ENCODE measurements around the gene UBAC1.

Gene UBAC1

GRCh38 chr9:136007276-136007933 is 46.2 kb upstream of the UBAC1 start:
- CTCF ChIA-PET, result interaction anchor here (0.6 kb wide), 1 partner anchor 15 kb away, joined by 3 read pairs; no protein-coding TSS in a partner anchor
- peaks cover 0 to 31% (median 8%) of the 10 kb centered on the region in 4 experiments for H3K36me3 ChIP-seq (ENCODE audit: control insufficient read depth in 4 of 4, insufficient read depth in 4 of 4, low read length in 3 of 4)
- WGBS (ENCODE audit: insufficient coverage), result 87% methylated on average over 33 of the region's 36 CpGs

DNA sequence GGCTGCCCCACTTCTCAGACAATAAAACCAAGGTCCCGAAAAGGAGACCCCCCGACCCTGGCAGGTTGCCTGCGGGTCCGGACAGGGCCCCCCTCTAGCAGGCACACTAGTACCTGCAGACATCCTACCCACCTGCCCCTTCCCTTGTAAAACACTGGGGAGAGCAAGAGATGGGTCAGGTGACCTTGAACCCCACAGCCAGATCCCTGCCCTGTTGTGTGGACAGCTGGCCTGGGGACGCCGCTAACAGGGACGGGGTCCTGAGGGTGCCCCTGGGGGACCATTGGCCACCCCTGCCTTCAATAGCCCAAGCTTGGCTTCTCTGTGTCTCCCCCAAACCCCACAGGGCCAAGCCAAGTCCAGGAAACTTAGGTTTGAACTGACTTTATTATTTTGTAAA is 45.0 kb upstream of the UBAC1 start:
- 100% methylated on average over 4 of the region's 7 CpGs for WGBS (ENCODE audit: insufficient coverage)
- peaks cover 0 to 19% (median 5%) of the 10 kb centered on the region in 4 experiments for H3K36me3 ChIP-seq (ENCODE audit: control insufficient read depth in 4 of 4, insufficient read depth in 4 of 4, low read length in 3 of 4)
- CTCF ChIA-PET, result no interaction called here
- no peak for DNase-seq
- H3K9me3 ChIP-seq (ENCODE audit: control extremely low read depth in 1 of 5, control insufficient read depth in 4 of 5, insufficient read depth in 2 of 5, low read depth in 1 of 5, low read length in 4 of 5), result no peaks in the 10 kb centered on the region
- H3K4me3 ChIP-seq (ENCODE audit: control insufficient read depth in 1 of 7, extremely low read depth in 1 of 7, insufficient read depth in 4 of 7, low read depth in 2 of 7, low read length in 6 of 7), result no peak overlapping the region
- no peak overlapping the region for H3K27ac ChIP-seq (ENCODE audit: insufficient read depth in 1 of 2, low read depth in 1 of 2, low read length in 2 of 2, poor library complexity in 1 of 2, severe bottlenecking in 2 of 2)
- POLR2A ChIA-PET, result no interaction called here
- H3K4me1 ChIP-seq (ENCODE audit: control extremely low read depth in 1 of 4, control insufficient read depth in 4 of 4, insufficient read depth in 4 of 4, low read length in 3 of 4), result peaks cover 0 to 4% (median 0%) of the 10 kb centered on the region in 4 experiments
- no peaks in the 10 kb centered on the region for H3K27me3 ChIP-seq (replicated peaks in 2 of 5; ENCODE audit: control insufficient read depth in 4 of 5, insufficient read depth in 5 of 5, low read length in 4 of 5)

More at GRCh38 chr9:136007276-136007933, 46.2 kb upstream of the UBAC1 start:
- POLR2A ChIA-PET, result interaction anchor here (0.6 kb wide), 1 partner anchor 658 kb away, joined by 5 read pairs; no protein-coding TSS in a partner anchor
- DNase-seq, result no peak
- Histone ChIP-seq H3K27ac (ENCODE audit: insufficient read depth in 1 of 2, low read depth in 1 of 2, low read length in 2 of 2, poor library complexity in 1 of 2, severe bottlenecking in 2 of 2) (no peak overlapping the region), H3K4me3 (ENCODE audit: control insufficient read depth in 1 of 7, extremely low read depth in 1 of 7, insufficient read depth in 4 of 7, low read depth in 2 of 7, low read length in 6 of 7) (no peak overlapping the region), H3K9me3 (ENCODE audit: control extremely low read depth in 1 of 5, control insufficient read depth in 4 of 5, insufficient read depth in 2 of 5, low read depth in 1 of 5, low read length in 4 of 5) (no peaks in the 10 kb centered on the region), H3K27me3 (replicated peaks in 2 of 5; ENCODE audit: control insufficient read depth in 4 of 5, insufficient read depth in 5 of 5, low read length in 4 of 5) (no peaks in the 10 kb centered on the region), H3K4me1 (ENCODE audit: control extremely low read depth in 1 of 4, control insufficient read depth in 4 of 4, insufficient read depth in 4 of 4, low read length in 3 of 4) (peaks cover 0 to 4% (median 0%) of the 10 kb centered on the region in 4 experiments)

GRCh38 chr9:136004712-136005111 is 43.5 kb upstream of the UBAC1 start:
- DNase-seq, result no peak
- Histone ChIP-seq H3K9me3 (ENCODE audit: control extremely low read depth in 1 of 5, control insufficient read depth in 4 of 5, insufficient read depth in 2 of 5, low read depth in 1 of 5, low read length in 4 of 5) (no peaks in the 10 kb centered on the region), H3K27me3 (replicated peaks in 2 of 5; ENCODE audit: control insufficient read depth in 4 of 5, insufficient read depth in 5 of 5, low read length in 4 of 5) (no peaks in the 10 kb centered on the region), H3K36me3 (ENCODE audit: control insufficient read depth in 4 of 4, insufficient read depth in 4 of 4, low read length in 3 of 4) (peaks cover 0 to 10% (median 3%) of the 10 kb centered on the region in 4 experiments), H3K4me3 (ENCODE audit: control insufficient read depth in 1 of 7, extremely low read depth in 1 of 7, insufficient read depth in 4 of 7, low read depth in 2 of 7, low read length in 6 of 7) (no peak overlapping the region), H3K27ac (ENCODE audit: insufficient read depth in 1 of 2, low read depth in 1 of 2, low read length in 2 of 2, poor library complexity in 1 of 2, severe bottlenecking in 2 of 2) (no peak overlapping the region), H3K4me1 (ENCODE audit: control extremely low read depth in 1 of 4, control insufficient read depth in 4 of 4, insufficient read depth in 4 of 4, low read length in 3 of 4) (peaks cover 0 to 4% (median 0%) of the 10 kb centered on the region in 4 experiments)
- 81% methylated on average over 3 of the region's 15 CpGs for WGBS (ENCODE audit: insufficient coverage)
- CTCF ChIA-PET, result no interaction called here
- POLR2A ChIA-PET, result no interaction called here

DNA sequence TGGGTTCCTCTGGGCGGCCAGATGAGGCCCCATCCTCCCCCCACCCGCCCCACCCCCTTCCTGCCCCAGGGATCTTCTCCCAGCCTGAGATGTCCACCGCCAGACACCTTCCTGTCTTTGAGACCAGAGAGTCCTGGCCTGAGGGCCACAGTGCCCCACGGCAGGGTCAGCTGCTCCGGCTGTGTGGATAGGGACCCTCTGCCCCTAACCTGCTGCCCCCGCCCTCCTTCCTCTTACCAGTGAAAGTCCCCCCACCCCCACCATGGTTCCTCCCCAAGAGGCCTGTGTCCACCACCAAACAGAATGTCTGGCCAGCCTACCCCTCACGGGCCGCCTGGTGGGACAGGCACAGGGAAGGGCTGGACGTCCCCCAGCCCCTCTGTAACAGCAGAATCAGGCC is 43.0 kb upstream of the UBAC1 start:
- CTCF ChIA-PET, result no interaction called here
- Histone ChIP-seq H3K27me3 (replicated peaks in 2 of 5; ENCODE audit: control insufficient read depth in 4 of 5, insufficient read depth in 5 of 5, low read length in 4 of 5) (no peaks in the 10 kb centered on the region), H3K27ac (ENCODE audit: insufficient read depth in 1 of 2, low read depth in 1 of 2, low read length in 2 of 2, poor library complexity in 1 of 2, severe bottlenecking in 2 of 2) (no peak overlapping the region), H3K36me3 (ENCODE audit: control insufficient read depth in 4 of 4, insufficient read depth in 4 of 4, low read length in 3 of 4) (peaks cover 0 to 6% (median under 1%) of the 10 kb centered on the region in 4 experiments), H3K4me3 (ENCODE audit: control insufficient read depth in 1 of 7, extremely low read depth in 1 of 7, insufficient read depth in 4 of 7, low read depth in 2 of 7, low read length in 6 of 7) (no peak overlapping the region), H3K9me3 (ENCODE audit: control extremely low read depth in 1 of 5, control insufficient read depth in 4 of 5, insufficient read depth in 2 of 5, low read depth in 1 of 5, low read length in 4 of 5) (no peaks in the 10 kb centered on the region), H3K4me1 (ENCODE audit: control extremely low read depth in 1 of 4, control insufficient read depth in 4 of 4, insufficient read depth in 4 of 4, low read length in 3 of 4) (peaks cover 0 to 4% (median 0%) of the 10 kb centered on the region in 4 experiments)
- 86% methylated on average over 5 of the region's 9 CpGs for WGBS (ENCODE audit: insufficient coverage)
- DNase-seq, result no peak
- POLR2A ChIA-PET, result no interaction called here

DNA sequence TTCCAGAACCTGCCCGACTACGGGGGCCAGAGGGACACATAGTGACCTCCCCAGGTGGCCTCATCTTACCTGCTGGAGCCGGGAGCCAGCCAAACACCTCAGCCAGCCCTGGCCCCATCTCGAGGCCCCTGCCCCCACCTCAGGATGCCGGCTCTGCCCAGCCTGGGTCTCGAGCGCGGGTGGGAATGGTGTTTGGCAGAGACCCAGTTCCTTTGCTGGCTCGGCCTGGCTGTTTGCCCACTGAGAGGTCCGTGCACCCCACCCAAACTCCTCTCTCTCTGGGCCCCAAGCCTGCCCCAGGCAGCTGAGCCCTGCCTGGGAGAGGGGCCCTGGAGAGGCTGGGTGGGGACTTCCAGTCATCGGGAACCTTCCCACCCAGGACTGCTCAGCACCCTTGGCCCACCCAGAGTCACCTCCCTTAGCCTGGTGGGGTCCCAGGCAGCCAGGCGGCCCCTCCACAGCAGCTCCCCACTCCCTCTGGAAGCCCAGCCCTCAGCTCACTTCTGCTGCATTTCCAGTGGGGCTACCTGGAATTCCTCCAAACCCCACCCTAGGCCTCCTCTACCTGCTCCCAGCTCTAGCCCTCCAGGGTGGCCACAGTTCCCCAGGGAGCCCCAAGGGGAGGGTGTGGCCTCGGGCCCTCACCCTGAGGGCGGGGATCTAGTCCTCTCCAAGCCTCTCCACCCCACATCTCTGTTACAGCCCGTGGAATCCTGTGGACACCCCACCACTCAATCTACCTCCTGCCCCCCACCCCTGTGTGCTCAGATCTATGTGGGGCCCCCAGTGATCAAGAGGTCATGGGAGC is 42.4 kb upstream of the UBAC1 start:
- ChIA-PET CTCF (interaction anchor here (0.8 kb wide), 1 partner anchor 12 kb away, joined by 3 read pairs; no protein-coding TSS in a partner anchor), POLR2A (no interaction called here)
- peaks cover 0 to 2% (median 0%) of the 10 kb centered on the region in 4 experiments for H3K36me3 ChIP-seq (ENCODE audit: control insufficient read depth in 4 of 4, insufficient read depth in 4 of 4, low read length in 3 of 4)
- H3K9me3 ChIP-seq (ENCODE audit: control extremely low read depth in 1 of 5, control insufficient read depth in 4 of 5, insufficient read depth in 2 of 5, low read depth in 1 of 5, low read length in 4 of 5), result no peaks in the 10 kb centered on the region
- no peaks in the 10 kb centered on the region for H3K27me3 ChIP-seq (replicated peaks in 2 of 5; ENCODE audit: control insufficient read depth in 4 of 5, insufficient read depth in 5 of 5, low read length in 4 of 5)
- 58% methylated on average over 11 of the region's 15 CpGs for WGBS (ENCODE audit: insufficient coverage)
- peaks cover 0 to 4% (median 0%) of the 10 kb centered on the region in 4 experiments for H3K4me1 ChIP-seq (ENCODE audit: control extremely low read depth in 1 of 4, control insufficient read depth in 4 of 4, insufficient read depth in 4 of 4, low read length in 3 of 4)
- no peak overlapping the region for H3K27ac ChIP-seq (ENCODE audit: insufficient read depth in 1 of 2, low read depth in 1 of 2, low read length in 2 of 2, poor library complexity in 1 of 2, severe bottlenecking in 2 of 2)
- no peak for DNase-seq
- no peak overlapping the region for H3K4me3 ChIP-seq (ENCODE audit: control insufficient read depth in 1 of 7, extremely low read depth in 1 of 7, insufficient read depth in 4 of 7, low read depth in 2 of 7, low read length in 6 of 7)

GRCh38 chr9:136002881-136003280 is 41.7 kb upstream of the UBAC1 start:
- Histone ChIP-seq H3K9me3 (ENCODE audit: control extremely low read depth in 1 of 5, control insufficient read depth in 4 of 5, insufficient read depth in 2 of 5, low read depth in 1 of 5, low read length in 4 of 5) (no peaks in the 10 kb centered on the region), H3K4me3 (ENCODE audit: control insufficient read depth in 1 of 7, extremely low read depth in 1 of 7, insufficient read depth in 4 of 7, low read depth in 2 of 7, low read length in 6 of 7) (no peak overlapping the region), H3K27ac (ENCODE audit: insufficient read depth in 1 of 2, low read depth in 1 of 2, low read length in 2 of 2, poor library complexity in 1 of 2, severe bottlenecking in 2 of 2) (no peak overlapping the region), H3K27me3 (replicated peaks in 2 of 5; ENCODE audit: control insufficient read depth in 4 of 5, insufficient read depth in 5 of 5, low read length in 4 of 5) (no peaks in the 10 kb centered on the region), H3K36me3 (ENCODE audit: control insufficient read depth in 4 of 4, insufficient read depth in 4 of 4, low read length in 3 of 4) (peaks cover 0 to 2% (median 0%) of the 10 kb centered on the region in 4 experiments), H3K4me1 (ENCODE audit: control extremely low read depth in 1 of 4, control insufficient read depth in 4 of 4, insufficient read depth in 4 of 4, low read length in 3 of 4) (peaks cover 0 to 4% (median 0%) of the 10 kb centered on the region in 4 experiments)
- CTCF ChIA-PET, result interaction anchor here (0.6 to 0.8 kb wide), 2 partner anchors 12 to 29 kb away, joined by 3 read pairs; no protein-coding TSS in a partner anchor
- POLR2A ChIA-PET, result no interaction called here
- 96% methylated on average over 4 of the region's 10 CpGs for WGBS (ENCODE audit: insufficient coverage)
- no peak for DNase-seq

GRCh38 chr9:136002215-136002614 is 41.0 kb upstream of the UBAC1 start:
- 100% methylated on average over 10 of the region's 11 CpGs for WGBS (ENCODE audit: insufficient coverage)
- ChIA-PET POLR2A (no interaction called here), CTCF (interaction anchor here (0.6 kb wide), 1 partner anchor 29 kb away, joined by 3 read pairs; no protein-coding TSS in a partner anchor)
- no peak for DNase-seq
- Histone ChIP-seq H3K27ac (ENCODE audit: insufficient read depth in 1 of 2, low read depth in 1 of 2, low read length in 2 of 2, poor library complexity in 1 of 2, severe bottlenecking in 2 of 2) (no peak overlapping the region), H3K4me1 (ENCODE audit: control extremely low read depth in 1 of 4, control insufficient read depth in 4 of 4, insufficient read depth in 4 of 4, low read length in 3 of 4) (peaks cover 0 to 9% (median 2%) of the 10 kb centered on the region in 4 experiments), H3K36me3 (ENCODE audit: control insufficient read depth in 4 of 4, insufficient read depth in 4 of 4, low read length in 3 of 4) (no peaks in the 10 kb centered on the region), H3K27me3 (replicated peaks in 2 of 5; ENCODE audit: control insufficient read depth in 4 of 5, insufficient read depth in 5 of 5, low read length in 4 of 5) (no peaks in the 10 kb centered on the region), H3K9me3 (ENCODE audit: control extremely low read depth in 1 of 5, control insufficient read depth in 4 of 5, insufficient read depth in 2 of 5, low read depth in 1 of 5, low read length in 4 of 5) (no peaks in the 10 kb centered on the region), H3K4me3 (ENCODE audit: control insufficient read depth in 1 of 7, extremely low read depth in 1 of 7, insufficient read depth in 4 of 7, low read depth in 2 of 7, low read length in 6 of 7) (no peak overlapping the region)

Measured in common myeloid progenitor, CD34-positive (primary cell).